Activated naive CD4-positive, alpha-beta T cell treated with anti-CD3 and anti-CD28 coated beads, Interleukin-2, amount 50 U/mL, for 16 hours (primary cell): ENCODE data around the gene LTV1.

ENCODE experiments used
- DNase-seq: peaks from one replicate; pipeline ENCODE4 v3.0.0-alpha.2; 2020

LTV1 gene

DNA sequence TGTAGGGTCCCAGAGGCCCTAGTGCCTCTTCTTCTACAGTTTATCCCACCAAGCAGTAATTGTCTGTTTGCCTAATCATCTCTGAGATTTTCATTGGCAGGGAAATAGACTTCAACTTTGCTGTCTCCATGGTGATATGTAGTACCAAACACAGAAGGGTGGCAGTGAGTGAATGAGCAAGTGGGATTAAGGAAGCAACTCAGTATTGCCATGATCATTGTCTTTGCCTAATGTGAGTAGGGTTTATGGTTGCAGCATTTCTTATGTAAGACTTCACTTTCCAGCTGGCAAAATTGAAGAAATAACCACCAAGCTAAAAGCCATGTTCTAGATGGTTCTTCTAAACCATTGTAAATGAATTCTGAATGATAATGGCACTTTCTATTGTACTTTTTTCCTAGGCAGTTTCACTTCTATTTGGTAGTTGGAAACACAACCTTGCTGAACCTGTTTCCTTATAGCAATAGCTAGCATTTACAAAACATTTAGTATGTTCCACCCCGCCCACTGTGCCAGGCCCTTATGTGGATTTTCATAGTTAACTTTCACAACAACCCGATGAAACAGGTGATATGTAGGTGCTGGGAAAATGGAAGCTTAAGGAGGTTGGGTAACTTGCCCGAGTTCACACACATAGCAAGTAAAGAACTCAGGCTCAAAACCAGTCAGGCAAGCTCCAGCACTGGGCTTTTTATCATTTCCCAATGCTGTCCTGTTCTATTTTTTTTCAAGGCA, 53.2 kb downstream of the LTV1 start:
- no peak for DNase-seq

DNA sequence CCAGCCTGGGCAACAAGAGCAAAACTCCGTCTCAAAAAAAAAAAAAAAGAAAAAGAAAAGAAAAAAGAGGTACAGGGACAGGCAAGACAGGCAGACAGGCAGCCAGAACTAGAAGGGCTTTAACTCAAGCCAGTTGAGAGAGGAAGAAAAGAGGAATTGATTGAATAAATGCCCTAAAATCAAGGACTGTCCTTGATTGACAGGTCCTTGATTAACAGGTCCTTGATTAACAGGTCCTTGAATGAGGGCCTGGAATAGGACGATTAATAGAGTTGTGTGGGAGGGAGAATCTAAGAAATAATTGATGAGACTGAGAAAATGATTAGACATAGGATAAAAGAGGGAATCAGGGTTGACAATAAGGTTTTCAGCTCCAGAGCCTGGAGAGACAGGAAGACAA, 57.2 kb downstream of the LTV1 start:
- DNase-seq, result no peak

DNA sequence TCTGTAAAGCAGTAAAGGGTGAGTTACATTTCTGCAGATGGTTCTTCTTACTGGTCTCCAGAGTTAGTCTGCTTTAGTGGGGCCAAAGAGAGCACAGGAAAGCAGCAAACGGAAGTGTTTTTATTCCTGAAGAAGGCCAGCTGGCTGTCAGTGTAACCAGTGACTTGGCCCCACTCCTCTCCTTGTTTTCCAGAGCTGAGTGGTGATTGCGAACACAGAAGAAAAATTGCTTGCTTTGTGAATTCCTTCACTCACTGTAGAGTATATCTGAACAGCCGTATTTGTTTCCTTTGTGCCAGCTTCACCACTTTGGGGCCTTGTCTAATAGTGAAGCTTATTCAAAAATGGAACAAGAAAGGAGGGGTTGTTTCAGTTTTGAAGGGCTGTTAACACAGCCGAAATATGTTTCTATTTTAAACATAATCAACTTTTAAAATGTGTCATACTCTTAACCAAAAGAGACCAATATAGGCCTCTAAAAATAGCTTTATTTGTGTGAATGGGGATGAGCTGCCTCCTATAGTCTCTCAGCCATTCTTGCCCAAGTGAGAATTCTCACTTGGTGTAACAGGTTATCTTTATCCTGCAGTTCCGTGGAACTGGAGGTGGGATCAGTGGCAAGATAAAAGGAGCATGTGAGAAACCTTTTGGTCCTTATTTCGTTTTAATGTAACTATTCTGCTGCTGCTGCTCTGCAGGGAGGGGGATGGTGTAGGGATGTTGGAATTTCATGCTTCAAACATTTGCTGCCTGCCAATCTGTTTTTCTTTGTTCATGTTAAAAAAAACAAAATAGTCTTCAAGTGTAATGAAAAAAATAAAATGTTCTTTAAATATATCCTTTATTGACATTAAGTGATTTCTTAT, 59.0 kb downstream of the LTV1 start:
- DNase-seq, result no peak

DNA sequence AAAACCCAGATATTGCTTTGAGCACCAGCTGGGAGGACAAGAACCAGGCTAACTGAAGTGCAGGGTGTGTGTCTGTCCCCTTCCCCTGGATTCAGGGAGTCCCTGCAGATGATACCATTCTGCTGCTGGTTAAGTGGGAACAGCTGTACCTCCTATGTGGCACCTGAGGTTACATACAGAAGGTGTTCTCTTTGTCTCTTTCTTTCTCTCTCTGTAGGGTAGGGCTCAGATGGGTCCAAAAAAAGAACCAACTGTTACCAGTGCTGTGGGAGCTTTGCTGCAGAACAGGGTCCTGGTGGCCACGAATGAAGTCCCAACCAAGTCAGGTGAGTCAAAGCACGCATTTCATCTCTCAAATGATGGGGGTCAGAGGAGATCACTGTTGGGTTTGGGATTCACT, 59.7 kb downstream of the LTV1 start:
- no peak for DNase-seq

DNA sequence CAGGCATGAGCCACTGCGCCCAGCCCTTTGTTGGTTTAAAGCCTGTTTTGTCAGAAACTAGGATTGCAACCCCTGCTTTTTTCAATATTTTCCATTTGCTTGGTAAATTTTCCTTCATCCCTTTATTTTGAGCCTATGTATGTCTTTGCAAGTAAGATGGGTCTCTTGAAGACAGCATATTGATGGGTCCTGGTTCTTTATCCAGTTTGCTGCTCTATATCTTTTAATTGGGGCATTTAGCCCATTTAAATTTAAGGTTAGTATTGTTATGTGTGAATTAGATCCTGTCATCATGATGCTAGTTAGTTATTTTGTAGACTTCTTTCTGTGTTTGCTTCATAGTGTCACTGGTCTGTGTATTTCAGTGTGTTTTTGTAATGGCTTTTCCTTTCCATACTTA, 67.9 kb downstream of the LTV1 start:
- DNase-seq, result no peak

DNA sequence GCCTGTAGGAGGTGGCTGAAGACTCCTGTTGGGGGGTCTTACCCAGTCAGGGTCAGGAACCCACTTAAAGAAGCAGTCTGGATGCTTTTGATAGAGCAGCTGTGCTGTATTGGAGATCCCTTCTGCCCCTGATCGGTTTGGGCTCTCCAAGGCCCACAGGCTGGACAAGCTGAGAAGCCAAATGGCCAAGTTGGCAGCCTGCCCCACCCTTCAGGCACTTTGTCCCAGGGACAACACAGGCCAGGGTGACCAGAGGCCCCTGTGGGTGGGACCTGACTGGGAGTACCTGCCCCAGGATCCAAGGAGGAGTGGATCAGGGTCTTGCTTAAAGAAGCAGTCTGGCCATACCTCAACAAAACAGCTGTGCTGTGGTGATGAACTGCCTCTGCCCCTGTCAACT, 69.5 kb downstream of the LTV1 start:
- DNase-seq, result no peak
